Stimulated activated CD8-positive, alpha-beta memory T cell treated with anti-CD3 and anti-CD28 coated beads, Interleukin-4, amount 100 ng/mL, for 4 hours (primary cell): ENCODE measurements around the gene SPOCK1.

Source experiments
- DNase-seq, 2 donors: peaks; one replicate each; pipeline ENCODE4 v3.0.0-alpha.2; 2020; ENCODE audit warnings: low read depth in 2 of 2, low spot score in 1 of 2

Gene SPOCK1

DNA sequence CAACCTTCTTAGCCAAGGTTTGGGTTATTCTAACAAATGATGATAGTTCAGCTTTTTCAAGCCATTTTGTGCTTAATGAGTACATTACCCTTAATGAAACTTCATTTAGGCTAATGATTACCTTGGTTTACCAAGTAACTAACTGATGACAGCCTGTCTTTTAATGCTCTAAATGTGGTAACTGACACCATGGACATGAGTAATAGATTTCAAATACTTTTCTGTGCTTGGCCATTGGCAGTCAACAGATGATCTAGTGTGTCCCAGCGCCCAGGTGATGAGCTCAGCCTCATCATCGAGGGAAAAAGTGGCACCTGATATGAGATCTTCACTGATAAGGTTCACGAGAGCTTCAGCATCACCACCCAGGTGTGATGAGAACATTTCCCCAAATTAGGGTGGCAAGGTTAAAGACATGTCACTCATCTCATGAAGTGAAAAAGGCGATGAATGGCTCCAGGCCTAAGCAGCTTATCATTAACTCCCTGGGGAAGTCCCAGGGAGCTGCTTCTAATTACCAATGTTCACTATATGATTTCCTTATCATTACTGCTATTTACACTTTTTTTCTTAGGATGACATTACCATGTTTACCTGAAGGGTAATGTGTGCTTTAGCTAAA lies 296.0 kb downstream of the SPOCK1 start:
- no peak for DNase-seq

DNA sequence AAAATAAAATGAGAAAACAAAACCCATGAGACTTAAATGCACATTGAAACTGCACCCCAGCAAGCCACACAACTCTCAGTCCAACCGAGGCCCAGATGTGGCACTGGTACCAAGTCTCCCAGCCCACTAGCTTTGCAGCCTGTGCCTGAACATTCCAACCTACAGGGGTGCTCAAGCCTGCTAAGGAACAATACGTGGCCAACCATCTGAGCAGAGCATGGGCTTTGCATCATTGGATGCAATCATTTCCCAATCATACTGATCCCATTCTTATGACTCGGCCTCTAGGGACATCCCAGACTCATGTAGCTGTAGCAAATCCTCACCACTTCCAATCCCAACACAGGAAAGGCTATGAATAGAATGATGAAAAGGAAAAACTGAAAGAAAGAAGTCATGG lies 297.2 kb downstream of the SPOCK1 start:
- DNase-seq, result no peak

DNA sequence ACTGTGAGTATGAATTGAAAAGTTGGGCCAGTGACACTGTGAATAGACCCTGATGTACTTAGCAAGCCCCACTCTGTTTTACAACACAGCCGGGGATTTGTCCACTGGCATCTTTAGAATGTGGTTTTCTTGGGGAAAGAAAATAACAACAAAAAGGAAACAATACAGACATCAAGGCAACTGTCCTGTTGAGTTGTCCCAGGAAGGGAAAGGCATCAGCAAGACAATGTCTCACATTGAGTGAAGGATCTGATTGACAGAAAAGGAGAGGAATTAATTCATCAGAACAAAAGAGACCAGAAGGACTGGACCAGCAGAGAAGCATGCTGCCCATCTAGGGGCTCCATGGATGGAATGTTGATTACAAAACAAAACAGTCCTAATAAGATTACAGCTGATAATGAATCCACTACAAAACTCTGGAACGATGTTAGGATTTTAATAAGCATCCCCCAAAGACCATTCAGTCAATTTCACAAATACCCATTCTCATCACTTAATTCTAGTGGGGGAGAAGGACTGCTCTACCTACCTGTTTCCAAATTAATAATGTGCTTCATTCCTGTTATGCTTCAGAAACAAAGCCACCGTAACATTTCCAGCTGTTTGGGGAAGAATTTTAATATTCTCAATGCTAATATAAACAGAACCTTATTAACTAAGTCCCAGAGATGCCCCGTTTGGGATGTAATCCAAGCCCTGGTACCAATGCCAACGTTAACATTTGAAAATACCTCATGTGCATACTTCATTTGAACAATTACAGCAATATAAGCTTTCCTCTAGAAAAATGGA lies 298.0 kb downstream of the SPOCK1 start:
- DNase-seq, result no peak

DNA sequence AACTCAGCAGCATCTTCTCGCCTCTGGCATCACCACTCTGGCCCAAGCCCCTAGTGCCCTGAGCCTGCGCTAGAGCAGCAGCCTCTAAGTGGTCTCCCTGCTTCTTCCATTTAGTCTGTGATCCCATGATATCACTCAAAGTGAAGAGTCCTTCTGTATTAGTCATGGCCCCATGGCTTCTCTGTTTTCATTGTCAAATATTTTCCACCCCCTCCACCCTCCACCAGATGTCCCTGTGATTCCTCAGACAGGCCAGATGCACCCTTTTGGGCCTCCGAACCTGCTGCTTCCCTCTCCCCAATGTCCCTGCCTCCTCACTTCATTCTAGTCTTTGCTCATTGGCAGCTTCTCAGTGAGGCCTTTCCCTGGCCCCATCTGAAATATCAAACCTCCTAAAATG lies 299.2 kb downstream of the SPOCK1 start:
- DNase-seq, result no peak

DNA sequence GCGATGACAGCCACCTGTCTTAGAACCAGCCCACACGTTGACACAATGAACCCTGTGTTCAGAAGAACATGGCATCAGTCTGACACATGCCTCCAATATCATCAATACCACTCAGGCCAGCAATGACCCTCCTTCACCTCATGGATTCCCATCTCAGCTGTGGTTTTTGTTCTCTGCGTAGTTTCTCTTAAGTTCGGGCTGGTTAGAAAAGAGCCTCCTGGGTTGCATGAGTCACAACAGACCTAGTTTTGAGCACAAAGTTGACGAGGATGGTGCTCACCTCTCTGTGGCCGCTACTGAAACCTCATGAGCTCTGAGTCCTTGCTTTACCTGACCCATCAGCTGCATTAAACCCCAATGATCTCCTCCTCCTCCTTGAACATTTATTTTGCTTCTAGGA lies 299.9 kb downstream of the SPOCK1 start:
- no peak for DNase-seq

DNA sequence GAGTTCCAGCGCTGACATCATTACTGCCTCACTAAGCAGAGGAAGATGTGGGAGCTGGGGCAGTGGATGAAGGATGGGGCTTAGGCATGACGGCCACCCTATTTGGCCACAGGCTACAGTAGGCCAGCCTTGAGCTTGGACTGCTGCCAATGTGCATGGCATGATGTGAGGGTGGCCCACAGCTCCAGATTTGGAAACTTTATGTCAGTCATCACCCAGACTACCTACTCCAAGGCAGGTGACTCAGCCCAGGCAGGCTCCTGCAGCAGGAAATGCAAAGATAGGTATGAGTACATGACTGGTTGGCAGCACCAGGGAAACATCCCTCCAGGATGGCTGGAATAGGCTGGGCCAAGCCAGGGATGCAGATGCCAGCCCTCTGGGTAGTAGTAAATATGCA lies 303.6 kb downstream of the SPOCK1 start:
- DNase-seq, result no peak

DNA sequence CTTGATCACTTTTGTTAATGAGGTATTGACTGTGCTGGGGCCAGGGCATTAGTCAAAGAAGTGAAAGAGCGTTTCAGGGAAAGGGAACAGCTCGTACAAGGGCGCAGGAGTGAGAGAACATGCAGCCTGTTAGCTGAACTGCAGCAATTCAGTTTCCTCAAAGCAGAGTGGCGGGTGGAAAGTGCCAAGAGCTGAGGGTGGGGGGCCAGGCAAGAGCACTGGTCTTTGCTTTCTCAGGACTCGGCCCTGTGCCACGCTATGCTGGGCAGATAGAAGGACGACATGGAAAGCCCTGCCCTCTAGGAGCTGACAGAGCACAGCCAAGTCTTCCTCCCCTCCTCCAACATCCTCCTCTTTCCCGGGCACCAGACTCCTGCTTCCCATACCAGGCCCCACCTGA lies 304.8 kb downstream of the SPOCK1 start:
- no peak for DNase-seq

DNA sequence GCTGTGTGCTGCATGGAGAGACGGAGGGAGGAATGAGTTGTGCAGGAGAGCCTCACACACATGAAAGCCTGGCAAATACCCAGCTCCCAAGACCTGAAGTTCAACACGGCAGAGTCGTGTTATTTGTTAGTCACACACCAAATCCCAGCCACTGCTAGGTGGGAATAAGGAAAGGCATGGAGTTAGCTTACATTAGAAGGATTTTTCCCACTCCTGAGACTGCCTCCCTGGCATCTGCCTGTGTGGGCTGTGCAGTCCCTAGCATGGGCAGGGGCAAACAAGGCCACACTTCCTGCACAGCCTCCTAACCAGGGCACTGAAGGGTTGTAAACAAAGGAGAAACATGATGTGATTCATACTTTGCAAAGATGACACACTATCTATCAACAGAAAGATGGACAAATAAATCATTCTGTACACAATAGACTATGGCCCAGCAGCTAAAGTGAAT lies 306.8 kb downstream of the SPOCK1 start:
- no peak for DNase-seq

DNA sequence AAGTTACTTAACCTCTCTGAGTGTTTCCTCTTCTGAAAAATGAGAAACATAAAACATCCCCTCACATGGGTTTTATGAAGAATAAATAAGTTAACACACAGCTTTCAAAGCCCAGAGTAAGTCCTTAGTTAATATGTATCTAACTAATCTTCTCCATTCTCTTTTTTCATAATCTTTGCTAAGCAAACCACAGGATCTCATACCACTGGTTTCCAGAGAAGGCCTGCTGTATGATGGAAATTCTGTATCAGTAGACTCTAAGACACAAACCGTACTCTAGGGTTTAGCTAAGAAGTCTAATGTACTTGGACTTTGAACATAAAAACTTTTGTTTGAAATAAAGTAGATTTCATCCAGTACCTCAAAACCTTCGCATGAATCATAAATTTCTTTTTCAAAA lies 307.9 kb downstream of the SPOCK1 start:
- DNase-seq, result no peak

DNA sequence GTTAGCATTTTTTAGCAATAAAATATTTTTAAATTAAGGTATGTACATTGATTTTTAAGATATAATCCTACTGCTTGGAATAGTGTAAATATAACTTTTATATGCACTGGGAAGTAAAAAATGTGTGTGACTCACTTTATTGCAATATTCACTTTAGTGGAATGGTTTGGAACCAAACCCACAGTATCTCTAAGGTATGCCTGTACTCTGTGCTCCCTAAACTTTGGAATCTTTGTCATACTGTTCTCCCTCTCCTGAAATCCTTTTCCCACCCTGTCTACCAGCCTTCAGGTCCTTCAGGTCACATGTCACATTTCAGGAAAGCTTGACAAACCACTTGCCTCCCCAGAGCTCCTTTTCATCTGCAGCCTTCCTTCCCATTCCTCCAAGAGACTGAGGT lies 308.7 kb downstream of the SPOCK1 start:
- no peak for DNase-seq

DNA sequence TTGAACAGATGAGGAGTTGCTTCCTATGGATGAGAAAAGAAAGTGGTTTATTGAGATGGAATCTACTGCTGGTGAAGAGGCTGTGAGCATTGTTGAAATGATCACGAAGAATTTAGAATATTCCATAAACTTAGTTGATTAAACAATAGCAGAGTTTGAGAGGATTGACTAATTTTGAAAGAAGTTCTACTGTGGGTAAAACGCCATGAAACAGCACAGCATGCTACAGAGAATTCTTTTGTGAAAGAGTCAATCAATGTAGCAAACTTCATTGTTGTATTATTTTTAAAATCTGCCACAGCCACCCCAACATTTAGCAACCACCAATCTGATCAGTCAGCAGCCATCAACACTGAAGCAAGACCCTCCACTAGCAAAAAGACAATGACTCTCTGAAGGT lies 309.1 kb downstream of the SPOCK1 start:
- DNase-seq, result no peak

DNA sequence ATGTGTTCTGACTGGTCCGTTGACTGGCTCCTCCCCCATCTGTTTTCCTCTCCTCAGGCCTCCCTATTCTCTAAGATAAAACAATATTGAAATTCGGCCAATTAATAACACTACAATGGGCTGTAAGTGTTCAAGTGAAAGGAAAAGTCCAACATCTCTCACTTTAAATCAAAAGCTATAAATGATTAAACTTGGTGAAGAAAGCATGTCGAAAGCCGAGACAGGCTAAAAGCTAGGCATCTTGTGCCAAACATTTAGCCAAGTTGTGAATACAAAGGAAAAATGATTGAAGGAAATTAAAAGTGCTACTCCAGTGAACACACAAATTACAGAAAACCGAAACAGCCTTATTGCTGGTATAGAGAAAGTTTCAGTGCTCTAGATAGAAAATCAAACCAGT lies 310.6 kb downstream of the SPOCK1 start:
- DNase-seq, result no peak

DNA sequence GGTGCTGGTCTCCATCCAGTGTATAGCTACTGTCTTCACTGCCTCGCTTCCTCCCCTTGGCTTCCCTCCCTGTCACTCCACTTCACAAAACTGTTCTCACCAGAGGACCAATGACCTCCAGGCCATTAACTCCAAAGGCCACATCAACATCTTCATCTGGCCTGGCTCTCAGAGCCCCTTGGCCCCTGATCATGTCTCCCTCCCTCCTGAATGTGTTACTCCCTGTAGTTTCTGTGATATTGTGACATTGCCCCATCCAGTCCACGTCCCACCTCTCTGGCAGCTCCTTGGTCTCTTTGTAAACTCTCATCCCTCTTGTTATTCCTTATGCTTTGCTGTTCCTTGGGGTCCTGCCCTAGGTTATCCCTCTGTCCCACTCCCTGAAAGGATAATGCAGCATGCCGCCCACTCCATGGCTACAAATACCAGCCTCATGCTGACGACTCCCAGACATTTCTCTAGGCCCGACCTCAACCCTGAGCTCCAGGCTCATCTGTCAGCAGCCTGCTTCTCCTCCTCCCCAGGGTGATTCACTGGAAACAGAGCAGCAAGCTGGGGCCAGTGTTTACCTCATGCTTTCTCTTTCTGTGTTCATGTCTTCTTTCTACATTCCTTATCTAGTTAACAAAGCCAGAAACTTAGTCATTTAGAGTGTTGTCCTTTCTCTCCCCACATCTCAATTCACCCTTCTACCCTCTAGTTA lies 312.2 kb downstream of the SPOCK1 start:
- no peak for DNase-seq

DNA sequence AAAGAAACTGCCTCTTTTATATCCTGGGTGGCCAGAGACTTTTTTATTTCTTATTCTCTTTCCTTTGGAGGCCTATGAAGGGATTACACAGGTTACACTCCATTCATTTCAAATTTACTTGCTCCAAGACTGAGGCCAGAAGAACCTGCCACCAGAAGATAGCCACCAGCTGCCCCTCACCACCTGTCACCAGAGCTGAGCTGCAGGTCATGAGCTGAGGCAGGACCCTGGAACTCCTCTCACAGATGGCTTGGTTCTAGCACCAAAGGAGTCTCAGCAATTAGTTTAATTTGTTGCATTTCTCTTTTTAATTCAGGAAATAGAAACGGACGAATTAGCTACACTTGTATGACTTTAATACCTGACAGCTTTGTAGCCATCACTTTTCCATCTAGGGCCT lies 313.9 kb downstream of the SPOCK1 start:
- DNase-seq, result no peak

DNA sequence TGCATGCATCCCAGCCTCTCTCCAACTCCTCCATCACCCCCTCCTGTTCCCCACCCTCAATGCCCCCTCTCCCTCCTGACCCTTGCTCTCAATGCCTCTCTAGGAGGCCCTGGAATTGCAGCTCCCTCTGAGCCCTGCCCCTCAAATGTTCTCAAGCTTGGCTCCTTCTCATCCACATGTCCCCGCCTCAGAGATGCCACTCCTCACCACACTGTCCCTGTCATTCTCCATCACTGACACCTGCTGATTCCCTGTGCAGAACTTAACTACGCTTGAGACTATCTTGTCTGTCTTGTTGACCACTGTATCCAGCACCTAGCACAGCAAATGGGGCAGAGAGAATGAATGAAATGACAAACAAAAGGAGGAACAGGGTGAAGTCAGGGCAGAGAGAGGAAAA lies 314.4 kb downstream of the SPOCK1 start:
- no peak for DNase-seq

DNA sequence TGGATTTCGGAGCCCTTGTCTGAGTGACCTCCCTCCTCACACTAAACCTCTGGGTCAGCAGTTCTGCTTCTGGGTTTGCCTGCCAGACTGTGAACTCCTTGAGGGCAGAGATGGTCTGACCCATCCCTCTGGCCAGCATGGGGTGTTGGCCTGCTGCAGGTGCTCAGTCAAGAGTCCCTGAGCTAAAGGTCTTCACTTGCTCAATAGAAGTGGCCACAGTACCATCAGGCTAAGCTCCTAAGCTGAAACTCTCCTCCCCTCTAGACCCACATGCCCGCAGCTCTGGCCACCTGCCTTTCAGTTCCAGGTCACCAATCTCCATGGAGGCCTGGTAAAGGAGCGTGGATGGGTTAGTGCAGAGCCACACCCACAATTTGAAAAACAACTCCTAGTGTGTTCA lies 316.6 kb downstream of the SPOCK1 start:
- no peak for DNase-seq

DNA sequence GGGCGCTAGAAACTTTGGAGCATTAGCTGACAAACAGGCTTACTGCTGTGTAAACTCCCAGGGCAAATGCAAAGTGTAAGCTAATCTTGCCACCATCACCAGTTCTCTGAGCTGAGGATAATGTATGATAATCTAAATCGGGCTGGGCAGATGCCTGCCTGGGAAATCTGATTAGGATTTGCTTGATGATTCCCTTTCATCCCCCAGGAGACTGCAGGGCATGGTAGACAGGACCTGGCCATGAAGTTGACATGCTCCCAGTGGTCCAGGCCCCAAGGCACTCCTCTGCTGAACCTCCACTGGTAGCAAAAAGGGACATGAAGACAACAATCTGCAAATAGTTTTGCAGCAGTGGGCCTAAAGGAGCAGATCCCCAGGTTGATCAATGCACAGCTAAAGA lies 317.5 kb downstream of the SPOCK1 start:
- no peak for DNase-seq

DNA sequence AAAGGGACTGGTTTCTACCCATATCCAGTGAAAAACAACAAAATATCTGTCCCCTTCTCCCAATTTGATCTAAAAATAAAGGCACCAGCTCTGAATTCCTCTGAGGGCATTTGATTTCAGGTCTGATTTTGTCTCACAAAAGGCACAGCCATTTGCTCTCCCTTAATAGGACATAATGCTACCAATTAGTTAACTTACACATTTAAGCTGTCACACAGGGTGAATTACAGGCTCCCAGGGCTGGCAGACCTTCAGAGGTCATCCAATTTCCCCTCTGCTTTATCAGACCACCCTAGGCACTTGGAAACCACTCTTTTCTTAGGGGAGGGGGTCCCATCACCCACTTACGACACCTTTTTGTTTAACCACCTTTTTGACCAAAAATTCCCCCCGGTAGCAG lies 319.9 kb downstream of the SPOCK1 start:
- no peak for DNase-seq

DNA sequence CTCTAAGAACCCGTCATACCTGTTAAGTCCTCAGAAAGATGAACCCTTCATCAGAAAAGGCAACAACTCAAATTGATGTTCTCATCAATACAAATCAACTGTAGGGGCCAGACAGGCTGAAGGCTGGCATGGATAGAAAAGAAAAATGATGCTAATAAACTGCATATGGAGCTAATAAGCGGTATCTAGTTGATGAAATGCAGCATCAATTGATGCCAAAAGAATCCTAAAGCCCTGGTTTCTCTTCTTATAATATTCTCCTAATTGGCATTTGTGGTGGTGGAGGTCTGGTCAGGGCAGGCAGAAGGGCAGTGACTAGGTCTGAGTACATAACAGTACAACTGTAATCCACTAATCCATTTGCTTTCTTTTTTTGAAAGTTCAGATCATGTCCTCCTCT lies 322.5 kb downstream of the SPOCK1 start:
- DNase-seq, result no peak

DNA sequence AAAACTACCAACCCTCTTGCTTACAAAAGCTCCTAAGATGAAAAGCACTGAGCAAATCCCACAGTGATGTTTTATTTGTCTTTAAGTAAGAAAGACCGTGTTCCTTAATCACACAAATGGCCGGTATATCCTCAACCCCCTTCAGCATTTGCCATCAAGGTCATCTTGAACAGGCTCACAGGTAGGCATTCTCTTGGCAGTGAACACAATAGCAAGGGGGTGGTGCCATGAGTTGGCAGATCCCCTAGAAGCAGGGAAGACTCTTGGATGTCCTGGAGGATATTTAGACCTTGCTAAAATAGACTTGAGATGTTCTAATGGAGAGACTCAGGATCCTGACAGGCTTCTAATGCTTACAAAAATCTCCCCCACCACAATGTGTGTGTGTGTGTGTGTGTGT lies 323.0 kb downstream of the SPOCK1 start:
- DNase-seq, result no peak

DNA sequence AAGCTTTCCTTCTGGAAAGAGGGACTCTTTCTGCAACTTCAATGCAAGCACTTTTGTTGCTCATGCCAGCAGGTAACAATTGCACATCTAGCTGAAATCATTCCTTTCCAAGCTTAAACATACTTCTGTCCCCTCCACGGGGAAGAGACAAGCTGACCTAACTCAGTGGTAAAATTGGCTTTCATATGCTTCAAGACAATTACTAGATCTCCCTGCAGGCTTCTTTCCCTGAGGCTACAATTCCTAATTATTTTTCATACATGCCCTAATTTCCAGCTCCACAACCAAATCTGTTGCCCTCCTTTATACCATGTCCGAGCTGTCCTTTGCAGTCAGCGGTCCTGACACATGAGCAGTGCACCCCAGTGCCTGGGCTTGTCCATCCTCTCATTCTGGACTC lies 324.9 kb downstream of the SPOCK1 start:
- DNase-seq, result no peak

DNA sequence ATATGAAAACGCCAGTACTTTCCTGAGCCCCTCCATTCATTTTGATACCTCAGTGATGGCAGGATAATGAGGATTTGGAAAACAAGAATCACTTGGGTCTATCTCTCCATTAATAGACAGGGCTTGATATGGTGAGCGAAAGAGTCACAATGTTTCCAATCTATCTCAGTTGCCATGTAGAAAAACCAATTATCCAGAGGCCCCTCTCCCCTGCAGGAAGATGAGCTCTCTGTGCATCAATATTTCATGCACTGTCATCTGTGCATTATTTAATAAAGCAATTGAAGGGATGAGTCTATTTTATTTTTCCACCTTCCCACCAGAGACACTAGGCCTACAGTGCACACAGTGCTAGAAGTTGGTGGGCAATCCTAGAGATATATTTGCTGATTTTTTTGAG lies 326.9 kb downstream of the SPOCK1 start:
- DNase-seq, result no peak
